NCI-H2029 (cell line): Measurements from ENCODE around the gene MN1.

Source experiments
- DNase-seq: peaks from one replicate; lab custom pipeline; 2025; lab: John Stamatoyannopoulos, UW

Gene MN1

GRCh38 chr22:27801616-27802345, at the start of gene MN1:
Gene MN1, minus strand, starts transcription at chr22:27801756. Its CDS starts 1,213 bp downstream, at chr22:27800543.
- no peak for DNase-seq

- no peak for DNase-seq
Measured at GRCh38 chr22:27850000-27850521, 48.5 kb upstream of the MN1 start.

GRCh38 chr22:27848005-27848404, 46.4 kb upstream of the MN1 start:
- DNase-seq = no peak

GRCh38 chr22:27846910-27847309, 45.4 kb upstream of the MN1 start:
- no peak for DNase-seq

- DNase-seq = no peak
Measured at GRCh38 chr22:27846248-27846757, 44.7 kb upstream of the MN1 start.

- DNase-seq = no peak
Measured at GRCh38 chr22:27845644-27846043, 44.1 kb upstream of the MN1 start.

GRCh38 chr22:27844656-27845591, 43.4 kb upstream of the MN1 start:
- no peak for DNase-seq

- DNase-seq = no peak
Measured at GRCh38 chr22:27844256-27844655, 42.7 kb upstream of the MN1 start.

- DNase-seq = no peak
Measured at GRCh38 chr22:27843441-27843840, 41.9 kb upstream of the MN1 start.

- DNase-seq = no peak
Measured at GRCh38 chr22:27842669-27843431, 41.3 kb upstream of the MN1 start.

- no peak for DNase-seq
Measured at GRCh38 chr22:27842201-27842600, 40.6 kb upstream of the MN1 start.

- DNase-seq = no peak
Measured at GRCh38 chr22:27840436-27840835, 38.9 kb upstream of the MN1 start.

- DNase-seq = no peak
Measured at GRCh38 chr22:27839057-27839660, 37.6 kb upstream of the MN1 start.

- DNase-seq = no peak
Measured at GRCh38 chr22:27836181-27836580, 34.6 kb upstream of the MN1 start.

- DNase-seq = no peak
Measured at GRCh38 chr22:27835446-27835845, 33.9 kb upstream of the MN1 start.

- DNase-seq = no peak
Measured at GRCh38 chr22:27834364-27835185, 33.0 kb upstream of the MN1 start.

GRCh38 chr22:27833803-27834202, 32.2 kb upstream of the MN1 start:
- DNase-seq = no peak

GRCh38 chr22:27832606-27833005, 31.1 kb upstream of the MN1 start:
- no peak for DNase-seq

- no peak for DNase-seq
Measured at GRCh38 chr22:27829620-27830019, 28.1 kb upstream of the MN1 start.
